ENCODE results near the gene DDX10.

Gene DDX10

GRCh38 chr11:108835624-108836023 is 170.8 kb downstream of the DDX10 start:
- no peak for DNase-seq

- DNase-seq = no peak
Observed at GRCh38 chr11:108836541-108836940, 171.7 kb downstream of the DDX10 start.

GRCh38 chr11:108838102-108838791 is 173.4 kb downstream of the DDX10 start:
- DNase-seq = no peak

GRCh38 chr11:108838792-108839105 is 173.9 kb downstream of the DDX10 start:
- DNase-seq = no peak

GRCh38 chr11:108846009-108846408 is 181.1 kb downstream of the DDX10 start:
- DNase-seq = no peak

GRCh38 chr11:108847298-108847990 is 182.6 kb downstream of the DDX10 start:
- no peak for DNase-seq

- DNase-seq = no peak
Observed at GRCh38 chr11:108851781-108852180, 186.9 kb downstream of the DDX10 start.

GRCh38 chr11:108852701-108853100 is 187.8 kb downstream of the DDX10 start:
- DNase-seq = no peak

- DNase-seq = no peak
Observed at GRCh38 chr11:108853151-108853550, 188.3 kb downstream of the DDX10 start.

GRCh38 chr11:108853864-108854263 is 189.0 kb downstream of the DDX10 start:
- DNase-seq = peak; percentile 16

- peak; percentile 23 for DNase-seq
Observed at GRCh38 chr11:108854346-108854745, 189.5 kb downstream of the DDX10 start.

- no peak for DNase-seq
Observed at GRCh38 chr11:108857382-108857781, 192.5 kb downstream of the DDX10 start.

GRCh38 chr11:108858622-108859021 is 193.8 kb downstream of the DDX10 start:
- DNase-seq = no peak

- DNase-seq = no peak
Observed at GRCh38 chr11:108859510-108859909, 194.6 kb downstream of the DDX10 start.

- DNase-seq = no peak
Observed at GRCh38 chr11:108863528-108863927, 198.7 kb downstream of the DDX10 start.

GRCh38 chr11:108865406-108865805 is 200.5 kb downstream of the DDX10 start:
- no peak for DNase-seq

- no peak for DNase-seq
Observed at GRCh38 chr11:108866781-108867180, 201.9 kb downstream of the DDX10 start.

- DNase-seq = no peak
Observed at GRCh38 chr11:108870373-108871020, 205.6 kb downstream of the DDX10 start.

GRCh38 chr11:108871152-108871551 is 206.3 kb downstream of the DDX10 start:
- DNase-seq = peak; percentile 14

- no peak for DNase-seq
Observed at GRCh38 chr11:108871867-108872266, 207.0 kb downstream of the DDX10 start.

- no peak for DNase-seq
Observed at GRCh38 chr11:108872781-108873291, 208.0 kb downstream of the DDX10 start.

- no peak for DNase-seq
Observed at GRCh38 chr11:108873310-108873709, 208.4 kb downstream of the DDX10 start.

- DNase-seq = no peak
Observed at GRCh38 chr11:108873941-108874340, 209.1 kb downstream of the DDX10 start.

GRCh38 chr11:108875134-108875533 is 210.3 kb downstream of the DDX10 start:
- DNase-seq = no peak
